Heart right ventricle (tissue), 16 donors: ENCODE measurements around the gene MYO1E. TPM values are rescaled to one million over a fixed set of nuclear protein-coding genes. Genes with fewer than 3 reads are reported as not detected.
"Not testable (repeated sequence)": the region's sequence is repeated elsewhere in the genome, so short reads cannot be mapped to it uniquely, and the experiment has no call there.

Experiments used
- ATAC-seq, 8 donors: fragments of 200-7000 bp; cut with Tn5 transposase; one replicate each; pipeline ENCODE4 v1.9.1; 2020; ENCODE audit warnings: mild to moderate bottlenecking in 8 of 8, moderate library complexity in 8 of 8, moderate number of reproducible peaks in 1 of 8
- DNase-seq, 2 donors: peaks; one replicate each; pipeline ENCODE4 v3.0.0-alpha.2; 2020
- H3K27ac ChIP-seq, 10 donors: fragments of 200-600 bp; sonication (generic) in 2 of 10; one replicate each; pipeline versions ENCODE4 v1.5.0 to v1.8.0; 2020 to 2022; ENCODE audit warnings: mild to moderate bottlenecking in 3 of 10
- H3K27me3 ChIP-seq, 7 donors: fragments of 200-600 bp; one replicate each; pipeline ENCODE4 v1.8.0; 2021 to 2022; ENCODE audit warnings: mild to moderate bottlenecking in 2 of 7
- H3K36me3 ChIP-seq, 9 donors: fragments of 200-600 bp; sonication (generic) in 1 of 9; one replicate each; pipeline versions ENCODE4 v1.5.0 to v1.8.0; 2020 to 2022; ENCODE audit warnings: mild to moderate bottlenecking in 2 of 9
- H3K4me1 ChIP-seq, 9 donors: fragments of 200-600 bp; sonication (generic) in 1 of 9; one replicate each; pipeline versions ENCODE4 v1.5.0 to v1.8.0; 2020 to 2022; ENCODE audit warnings: mild to moderate bottlenecking in 4 of 9
- H3K4me3 ChIP-seq, 10 donors: fragments of 200-600 bp; sonication (generic) in 2 of 10; one replicate each; pipeline versions ENCODE4 v1.5.0 to v1.8.0; 2020 to 2022; ENCODE audit warnings: mild to moderate bottlenecking in 7 of 10, moderate library complexity in 2 of 10
- H3K9me3 ChIP-seq, 11 donors: fragments of 200-600 bp in 10 of 11; sonication (generic) in 2 of 11; one replicate each; pipeline versions ENCODE4 v1.5.0 to v1.8.0; 2013 to 2022; ENCODE audit warnings: mild to moderate bottlenecking in 2 of 11, control low read depth in 1 of 11, moderate library complexity in 1 of 11
- WGBS, 2 donors: extraction: QIAGEN DNeasy Blood & Tissue Kit; methylation state at CpG; one replicate each; pipeline ENCODE4 v1.1.7; 2013; ENCODE audit warnings: inconsistent platforms in 1 of 2; 5-methylcytosine and 5-hydroxymethylcytosine counted together
- intact Hi-C, 10 donors: fragments of 100-400 bp; cut with DNase I; formaldehyde crosslinking; loops; one replicate each; pipeline versions ENCODE4 v1.11.1 to v1.14.2; 2022
- polyA plus RNA-seq, 2 donors: library from polyadenylated mRNA; stranded (reverse); fragments of 200-250 nt; gene quantifications; one replicate each; pipeline ENCODE4 v1.2.3, GENCODE V29; 2013
- total RNA-seq, 10 donors: library from RNA; stranded (reverse); fragmentation: NEBNext Ultra II Directional in 3 of 10; extraction: Animal tissue kit (Norgen Biotek cat#: 25700) in 3 of 10; gene quantifications; one replicate each; pipeline versions ENCODE4 v1.2.1 to v1.2.4, GENCODE V29; 2021 to 2023
- TF ChIP-seq, protein P1 (sequence below), 9 donors: fragments of 200-600 bp; sonication (generic) in 2 of 9; IDR thresholded peaks; one replicate each; pipeline versions ENCODE4 v1.5.0 to v1.8.0; 2021 to 2022; ENCODE audit warnings: antibody characterized with exemption in 9 of 9, mild to moderate bottlenecking in 5 of 9, moderate library complexity in 1 of 9
- donor health status: Arrhythmogenic right ventricular cardiomyopathy.
- donor health status: ischemic (EF 13 %, LVEDD 7.1; RV severe dilation, severe dysfunction).
- donor health status: healthy with polysubstance abuse.
- donor health status: DM: no; HTN: yes; CAD: no.
- donor health status: DM: no; HTN: no; CAD: no.
- donor health status: ischemic (EF 25% LVEDD 6.9; RV normal size, moderate dysfunction).
- donor health status: ischemic (EF 25% LVEDD 5.7; RV mildly dilated, moderate dysfunction).
- donor health status: healthy.
- donor health status: DM: yes; HTN: yes; CAD: no.
- donor health status: Ischemic cardiomyopathy.
- donor health status: ischemic (EF 35%, LVEDD 5.7; RV mildly dilated, moderate dysfunction).
- donor health status: nonischemic (EF 11% LVEDD 7.7; RV severe dilation, severe dysfunction).
- donor health status: DM: yes; HTN: yes; CAD: no.
- donor health status: PGD.
- donor health status: ischemic (EF 29% LVEDD 5.4; RV normal size, mild dysfunction).
- donor health status: nonischemic (EF 23%, LVEDD 6.1; RV moderate dilation, normal function).

The MYO1E gene
- total and polyA plus RNA-seq, 12 donors = 9.3 to 75.3 (median 27.4) TPM

DNA sequence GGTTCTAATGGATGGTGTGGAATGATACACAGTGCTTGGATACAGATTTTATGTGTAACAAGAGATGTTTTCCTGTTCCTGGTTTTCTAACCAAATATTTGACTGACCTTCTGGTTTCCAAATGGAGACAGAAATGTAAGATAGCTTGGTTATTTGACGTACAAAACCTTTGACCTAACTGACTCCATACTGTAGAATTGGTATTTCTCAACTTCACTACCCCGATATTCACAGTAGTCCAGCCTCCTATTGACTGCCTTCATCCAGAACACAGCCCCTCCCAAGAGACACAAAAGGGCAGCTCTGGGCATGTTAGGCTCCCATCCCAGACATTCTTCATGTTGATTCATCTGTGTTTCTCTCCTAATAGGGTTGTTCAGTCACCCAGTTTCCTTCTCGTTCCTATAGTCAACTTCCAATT, 33.4 kb downstream of the MYO1E start:
- H3K36me3 ChIP-seq = no peaks in the 10 kb centered on the region
- H3K4me1 ChIP-seq = peaks cover 0 to 27% (median 0%) of the 10 kb centered on the region in 9 donors
- DNase-seq (no peak), ATAC-seq (peak in 1 of 8 donors; percentile 19)
- H3K4me3 ChIP-seq = no peak overlapping the region
- no peak overlapping the region for H3K27ac ChIP-seq
- intact Hi-C loops = no loop called here
- no peaks in the 10 kb centered on the region for H3K27me3 ChIP-seq
- peaks cover 0 to 3% (median 0%) of the 10 kb centered on the region in 11 donors for H3K9me3 ChIP-seq
- WGBS, 2 donors = 81 to 87% methylated on average over 3 of the region's 3 CpGs
- TF ChIP-seq, protein P1, sequence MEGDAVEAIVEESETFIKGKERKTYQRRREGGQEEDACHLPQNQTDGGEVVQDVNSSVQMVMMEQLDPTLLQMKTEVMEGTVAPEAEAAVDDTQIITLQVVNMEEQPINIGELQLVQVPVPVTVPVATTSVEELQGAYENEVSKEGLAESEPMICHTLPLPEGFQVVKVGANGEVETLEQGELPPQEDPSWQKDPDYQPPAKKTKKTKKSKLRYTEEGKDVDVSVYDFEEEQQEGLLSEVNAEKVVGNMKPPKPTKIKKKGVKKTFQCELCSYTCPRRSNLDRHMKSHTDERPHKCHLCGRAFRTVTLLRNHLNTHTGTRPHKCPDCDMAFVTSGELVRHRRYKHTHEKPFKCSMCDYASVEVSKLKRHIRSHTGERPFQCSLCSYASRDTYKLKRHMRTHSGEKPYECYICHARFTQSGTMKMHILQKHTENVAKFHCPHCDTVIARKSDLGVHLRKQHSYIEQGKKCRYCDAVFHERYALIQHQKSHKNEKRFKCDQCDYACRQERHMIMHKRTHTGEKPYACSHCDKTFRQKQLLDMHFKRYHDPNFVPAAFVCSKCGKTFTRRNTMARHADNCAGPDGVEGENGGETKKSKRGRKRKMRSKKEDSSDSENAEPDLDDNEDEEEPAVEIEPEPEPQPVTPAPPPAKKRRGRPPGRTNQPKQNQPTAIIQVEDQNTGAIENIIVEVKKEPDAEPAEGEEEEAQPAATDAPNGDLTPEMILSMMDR (IDR thresholded peaks at IDR 0.05) = no peak

DNA sequence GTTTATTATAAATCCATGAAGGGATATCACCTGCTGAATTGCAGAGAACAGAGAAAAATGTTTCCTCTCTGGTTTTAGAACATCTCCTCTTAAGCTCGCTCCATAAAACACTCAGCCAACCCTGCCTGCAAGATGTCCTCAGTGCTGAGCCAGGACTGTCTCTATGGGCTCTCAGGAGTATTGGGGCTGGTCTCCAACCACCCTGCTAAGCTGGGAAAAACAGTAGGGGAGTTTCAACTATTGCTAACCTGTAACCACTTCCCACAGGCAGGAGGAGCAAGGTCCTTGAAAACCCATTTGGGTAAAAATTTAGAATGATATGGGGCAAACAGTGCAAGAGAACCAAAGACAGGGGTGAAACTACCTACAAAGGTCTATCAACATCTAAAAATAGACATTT, 34.3 kb downstream of the MYO1E start:
- no peak for ATAC-seq
- intact Hi-C loops = no loop called here
- Histone ChIP-seq H3K9me3 (peaks cover 0 to 3% (median 0%) of the 10 kb centered on the region in 11 donors), H3K27me3 (no peaks in the 10 kb centered on the region), H3K4me1 (peaks cover 0 to 28% (median 6%) of the 10 kb centered on the region in 9 donors), H3K36me3 (no peaks in the 10 kb centered on the region), H3K27ac (no peak overlapping the region), H3K4me3 (no peak overlapping the region)
- WGBS, 2 donors = 92 to 93% methylated on average over 1 of the region's 1 CpG
- DNase-seq = no peak
- TF ChIP-seq, protein P1 (IDR thresholded peaks at IDR 0.05) = no peak

DNA sequence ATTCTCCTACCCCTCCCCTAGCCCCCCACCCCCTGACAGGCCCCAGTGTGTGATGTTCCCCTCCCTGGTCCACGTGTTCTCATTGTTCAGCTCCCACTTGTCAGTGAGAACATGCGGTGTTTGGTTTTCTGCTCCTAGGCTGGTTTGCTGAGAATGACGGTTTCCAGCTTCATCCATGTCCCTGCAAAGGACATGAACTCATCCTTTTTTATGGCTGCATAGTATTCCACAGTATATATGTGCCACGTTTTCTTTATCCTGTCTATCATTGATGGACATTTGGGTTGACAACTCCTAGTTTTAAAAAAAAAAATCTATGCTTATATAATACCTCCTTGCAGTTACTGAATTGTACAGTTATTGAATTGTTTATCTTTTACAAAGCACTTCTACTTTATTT, 35.9 kb downstream of the MYO1E start:
- peaks cover 0 to 43% (median 6%) of the 10 kb centered on the region in 9 donors for H3K4me1 ChIP-seq
- H3K27ac ChIP-seq, ATAC-seq, H3K4me3 ChIP-seq, DNase-seq, H3K27me3 ChIP-seq, H3K36me3 ChIP-seq, intact Hi-C loops, H3K9me3 ChIP-seq: not testable (repeated sequence)
- WGBS, 2 donors = 97 to 98% methylated on average over 4 of the region's 4 CpGs

DNA sequence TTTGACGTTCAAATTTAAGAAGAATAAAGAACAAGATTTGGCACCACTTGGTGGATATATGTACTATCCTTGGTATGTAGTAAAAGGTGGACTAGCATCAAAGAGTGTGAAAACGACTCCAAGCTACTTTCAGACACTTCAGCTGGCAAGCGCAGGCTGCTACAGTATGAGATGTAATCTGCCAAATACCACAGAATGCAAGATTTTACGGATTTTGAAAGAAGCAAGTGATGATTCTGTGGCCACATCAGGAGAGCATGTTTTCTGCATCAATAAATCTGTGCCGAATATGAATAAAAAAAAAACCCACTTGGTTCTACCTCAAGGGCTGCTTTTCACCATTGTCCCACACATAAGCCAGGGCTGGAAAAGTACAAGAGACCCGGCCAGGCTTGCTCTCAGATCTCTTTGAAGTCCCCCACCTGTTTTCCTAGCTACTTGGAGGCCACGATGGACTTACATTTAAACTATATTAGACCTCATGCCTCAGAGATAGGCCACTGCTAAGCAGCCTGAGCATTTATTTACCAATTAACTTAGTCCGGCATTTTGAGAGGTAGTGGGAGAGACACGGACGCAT, 37.4 kb downstream of the MYO1E start:
- Histone ChIP-seq H3K27ac (no peak overlapping the region), H3K4me3 (no peak overlapping the region), H3K9me3 (peaks cover 0 to 3% (median 0%) of the 10 kb centered on the region in 11 donors), H3K36me3 (no peaks in the 10 kb centered on the region), H3K4me1 (peaks cover 0 to 52% (median 13%) of the 10 kb centered on the region in 9 donors), H3K27me3 (no peaks in the 10 kb centered on the region)
- DNase-seq = no peak
- TF ChIP-seq, protein P1 (IDR thresholded peaks at IDR 0.05) = no peak
- intact Hi-C loops = no loop called here
- no peak for ATAC-seq
- WGBS, 2 donors = 73 to 75% methylated on average over 10 of the region's 10 CpGs

DNA sequence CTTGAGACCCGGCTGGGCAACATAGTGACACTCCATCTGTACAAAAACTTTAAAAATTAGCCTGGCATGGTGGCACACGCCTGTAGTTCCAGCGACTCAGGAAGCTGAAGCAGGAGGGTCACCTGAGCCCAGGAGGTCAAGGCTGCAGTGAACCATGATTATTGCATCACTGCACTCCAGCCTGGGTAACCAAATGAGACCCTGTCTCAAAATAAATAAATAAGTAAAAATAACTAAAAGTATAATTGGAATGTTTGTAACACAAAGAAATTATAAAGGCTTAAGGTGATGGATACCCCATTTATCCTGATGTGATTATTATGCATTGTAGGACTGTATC, 38.6 kb downstream of the MYO1E start:
- no peak overlapping the region for H3K27ac ChIP-seq
- DNase-seq (no peak), ATAC-seq (no peak)
- intact Hi-C loops = no loop called here
- no peaks in the 10 kb centered on the region for H3K27me3 ChIP-seq
- TF ChIP-seq, protein P1 (IDR thresholded peaks at IDR 0.05) = no peak
- WGBS, 2 donors = 63 to 78% methylated on average over 3 of the region's 3 CpGs
- peaks cover 0 to 3% (median 0%) of the 10 kb centered on the region in 11 donors for H3K9me3 ChIP-seq
- no peak overlapping the region for H3K4me3 ChIP-seq
- no peaks in the 10 kb centered on the region for H3K36me3 ChIP-seq
- H3K4me1 ChIP-seq = peaks cover 0 to 63% (median 24%) of the 10 kb centered on the region in 9 donors
